ENCODE measurements around the gene PMF1. TPM values are rescaled to one million over a fixed set of nuclear protein-coding genes. Genes with fewer than 3 reads are reported as not detected.

Gene PMF1
- total RNA-seq, 1 donor from 2014 or later: 83.3 TPM

DNA sequence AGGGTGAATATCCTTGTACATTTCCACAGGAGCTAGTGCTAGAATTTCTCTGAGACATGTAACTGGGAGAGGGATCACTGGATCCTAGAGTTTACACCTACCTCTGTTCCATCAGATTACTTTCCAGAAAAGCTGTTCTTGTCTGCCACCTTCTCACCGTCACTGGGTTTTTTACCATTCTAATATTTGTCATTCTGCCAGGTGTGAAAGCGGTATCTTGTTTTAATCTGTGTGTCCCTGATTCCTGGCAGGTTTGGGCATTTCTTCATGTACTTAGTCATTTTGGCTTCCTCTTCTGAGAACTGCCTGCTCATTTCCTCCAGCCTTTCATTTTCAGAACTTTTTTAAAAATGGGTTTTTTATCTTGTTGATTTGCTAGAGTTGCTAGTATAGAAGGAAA lies 5.1 kb downstream of the PMF1 start:
- no peak for DNase-seq (ENCODE audit: low read depth, low spot score)
- TF ChIP-seq CTCF (conservative IDR thresholded peaks at IDR 0.05): no peak
- H3K27me3 Mint-ChIP-seq (ENCODE audit: low read depth): no peaks in the 10 kb centered on the region
- H3K4me3 Mint-ChIP-seq: peak overlapping the region; percentile 72
- H3K36me3 Mint-ChIP-seq (ENCODE audit: low read depth): peaks cover 11% of the 10 kb centered on the region
- no peaks in the 10 kb centered on the region for H3K9me3 Mint-ChIP-seq
- H3K27ac Mint-ChIP-seq (ENCODE audit: unreplicated experiment): no peak overlapping the region
- peaks cover 15% of the 10 kb centered on the region for H3K4me1 Mint-ChIP-seq

DNA sequence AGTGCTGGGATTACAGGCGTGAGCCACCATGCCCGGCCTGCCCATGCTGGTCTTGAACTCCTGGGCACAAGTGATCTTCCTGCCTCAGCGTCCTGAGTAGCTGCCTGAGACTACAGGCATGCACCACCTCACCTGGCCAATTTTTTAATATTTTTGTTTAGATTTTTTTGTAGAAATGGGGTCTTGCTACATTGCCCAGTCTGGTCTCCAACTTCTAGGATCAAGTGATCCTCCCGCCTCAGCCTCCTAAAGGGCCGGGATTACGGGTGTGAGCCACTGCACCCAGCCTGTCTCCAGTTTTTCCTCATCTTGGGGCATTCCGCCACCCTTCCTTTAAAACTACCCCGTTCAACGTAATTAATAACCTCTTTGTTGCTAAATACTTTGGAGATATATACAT lies 7.4 kb downstream of the PMF1 start:
- no peak for DNase-seq (ENCODE audit: low read depth, low spot score)
- H3K27ac Mint-ChIP-seq (ENCODE audit: unreplicated experiment): no peak overlapping the region
- no peaks in the 10 kb centered on the region for H3K27me3 Mint-ChIP-seq (ENCODE audit: low read depth)
- H3K36me3 Mint-ChIP-seq (ENCODE audit: low read depth): peaks cover 10% of the 10 kb centered on the region
- no peak for TF ChIP-seq CTCF (conservative IDR thresholded peaks at IDR 0.05)
- H3K9me3 Mint-ChIP-seq: no peaks in the 10 kb centered on the region
- peaks cover 1% of the 10 kb centered on the region for H3K4me1 Mint-ChIP-seq
- peak overlapping the region; percentile 6 for H3K4me3 Mint-ChIP-seq

- H3K36me3 Mint-ChIP-seq (ENCODE audit: low read depth): peaks cover 13% of the 10 kb centered on the region
- no peak overlapping the region for H3K4me3 Mint-ChIP-seq
- no peaks in the 10 kb centered on the region for H3K27me3 Mint-ChIP-seq (ENCODE audit: low read depth)
- no peak for DNase-seq (ENCODE audit: low read depth, low spot score)
- TF ChIP-seq CTCF (conservative IDR thresholded peaks at IDR 0.05): no peak
- peaks cover 6% of the 10 kb centered on the region for H3K4me1 Mint-ChIP-seq
- H3K9me3 Mint-ChIP-seq: no peaks in the 10 kb centered on the region
- H3K27ac Mint-ChIP-seq (ENCODE audit: unreplicated experiment): no peak overlapping the region
These were observed 9.3 kb downstream of the PMF1 start for GRCh38 chr1:156221986-156222692.

DNA sequence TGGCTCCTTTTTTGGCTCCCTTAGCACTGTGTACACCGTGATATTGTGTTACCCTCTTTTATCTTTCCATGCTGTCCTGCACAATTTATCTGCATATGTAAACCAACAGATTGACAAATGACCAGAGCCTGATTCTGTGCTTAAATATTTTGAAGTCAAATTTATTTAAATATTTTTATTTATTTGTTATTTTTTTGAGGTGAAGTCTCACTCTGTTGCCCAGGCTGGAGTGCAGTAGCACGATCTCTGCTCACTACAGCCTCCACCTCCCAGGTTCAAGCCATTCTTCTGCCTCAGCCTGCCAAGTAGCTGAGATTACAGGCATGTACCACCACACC lies 12.8 kb downstream of the PMF1 start:
- no peak for DNase-seq (ENCODE audit: low read depth, low spot score)
- Mint-ChIP-seq H3K36me3 (ENCODE audit: low read depth) (peaks cover 13% of the 10 kb centered on the region), H3K4me3 (peak overlapping the region; percentile 44), H3K27me3 (ENCODE audit: low read depth) (no peaks in the 10 kb centered on the region), H3K4me1 (peaks cover 6% of the 10 kb centered on the region), H3K9me3 (no peaks in the 10 kb centered on the region), H3K27ac (ENCODE audit: unreplicated experiment) (no peak overlapping the region)
- TF ChIP-seq CTCF (conservative IDR thresholded peaks at IDR 0.05): no peak

- TF ChIP-seq CTCF (conservative IDR thresholded peaks at IDR 0.05): no peak
- H3K9me3 Mint-ChIP-seq: no peaks in the 10 kb centered on the region
- DNase-seq (ENCODE audit: low read depth, low spot score): no peak
- no peak overlapping the region for H3K4me3 Mint-ChIP-seq
- H3K4me1 Mint-ChIP-seq: peaks cover 6% of the 10 kb centered on the region
- no peaks in the 10 kb centered on the region for H3K27me3 Mint-ChIP-seq (ENCODE audit: low read depth)
- H3K27ac Mint-ChIP-seq (ENCODE audit: unreplicated experiment): no peak overlapping the region
- H3K36me3 Mint-ChIP-seq (ENCODE audit: low read depth): peaks cover 10% of the 10 kb centered on the region
These were observed 13.3 kb downstream of the PMF1 start for GRCh38 chr1:156226116-156226538.

All from neural crest cell (in vitro differentiated cells).